Keratinocyte (primary cell): ENCODE measurements around the gene SPOCD1.

ENCODE experiments used
- EZH2 ChIP-seq: IDR thresholded peaks from one replicate; pipeline ENCODE4 v1.6.1; 2012; ENCODE audit warnings: inconsistent platforms, mild to moderate bottlenecking, low read length, moderate library complexity
- TF ChIP-seq, protein P1 (sequence below), 3 experiments: IDR thresholded peaks in 1 of 3; conservative IDR thresholded peaks in 1 of 3; optimal IDR thresholded peaks in 1 of 3; 2 replicates in 2 of 3; 3 replicates in 1 of 3; pipeline versions ENCODE3 to v1.5.1; 2011; ENCODE audit warnings: low read length in 3 of 3, mild to moderate bottlenecking in 3 of 3, moderate library complexity in 2 of 3, control low read depth in 1 of 3, inconsistent platforms in 1 of 3; ENCODE audit not compliant: insufficient read depth in 2 of 3; ENCODE audit errors: extremely low read depth in 1 of 3

DNA sequence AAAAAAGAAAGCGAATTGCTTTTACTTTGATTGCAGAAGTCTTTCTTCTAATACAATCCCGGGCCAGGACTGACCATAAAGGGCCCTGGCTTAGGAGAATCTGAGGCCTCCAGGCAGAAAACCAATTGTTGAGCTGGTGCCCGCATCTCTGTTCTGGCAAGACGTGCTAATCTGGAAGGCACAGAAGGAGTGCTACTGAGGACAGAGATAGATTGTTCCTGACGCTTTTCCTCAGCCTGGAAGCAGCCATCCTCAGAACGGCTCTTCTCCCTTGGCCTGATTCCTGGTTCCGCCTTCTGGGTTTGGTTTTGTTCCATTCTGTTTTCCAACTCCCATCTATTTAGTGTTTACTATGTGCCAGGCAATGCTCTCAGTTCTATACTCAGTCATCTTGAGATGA is 44.8 kb upstream of the SPOCD1 start:
- TF ChIP-seq, protein P1, sequence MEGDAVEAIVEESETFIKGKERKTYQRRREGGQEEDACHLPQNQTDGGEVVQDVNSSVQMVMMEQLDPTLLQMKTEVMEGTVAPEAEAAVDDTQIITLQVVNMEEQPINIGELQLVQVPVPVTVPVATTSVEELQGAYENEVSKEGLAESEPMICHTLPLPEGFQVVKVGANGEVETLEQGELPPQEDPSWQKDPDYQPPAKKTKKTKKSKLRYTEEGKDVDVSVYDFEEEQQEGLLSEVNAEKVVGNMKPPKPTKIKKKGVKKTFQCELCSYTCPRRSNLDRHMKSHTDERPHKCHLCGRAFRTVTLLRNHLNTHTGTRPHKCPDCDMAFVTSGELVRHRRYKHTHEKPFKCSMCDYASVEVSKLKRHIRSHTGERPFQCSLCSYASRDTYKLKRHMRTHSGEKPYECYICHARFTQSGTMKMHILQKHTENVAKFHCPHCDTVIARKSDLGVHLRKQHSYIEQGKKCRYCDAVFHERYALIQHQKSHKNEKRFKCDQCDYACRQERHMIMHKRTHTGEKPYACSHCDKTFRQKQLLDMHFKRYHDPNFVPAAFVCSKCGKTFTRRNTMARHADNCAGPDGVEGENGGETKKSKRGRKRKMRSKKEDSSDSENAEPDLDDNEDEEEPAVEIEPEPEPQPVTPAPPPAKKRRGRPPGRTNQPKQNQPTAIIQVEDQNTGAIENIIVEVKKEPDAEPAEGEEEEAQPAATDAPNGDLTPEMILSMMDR (optimal IDR thresholded peaks at IDR 0.05 in 1 of 3, IDR thresholded peaks at IDR 0.05 in 1 of 3, conservative IDR thresholded peaks at IDR 0.05 in 1 of 3; ENCODE audit: extremely low read depth in 1 of 3, insufficient read depth in 2 of 3, low read length in 3 of 3), result no peak
- no peak for TF ChIP-seq EZH2
